Stimulated activated CD4-positive, alpha-beta T cell treated with anti-CD3 and anti-CD28 coated beads, Interleukin-1b, Interleukin-23, amount 100 ng/mL, for 1 hour (primary cell): ENCODE data around the gene TPX2.

Experiments
- DNase-seq, 2 donors: peaks; one replicate each; pipeline ENCODE4 v3.0.0-alpha.2; 2020; ENCODE audit warnings: low read depth in 2 of 2

TPX2 gene

GRCh38 chr20:31759836-31760518 lies 20.9 kb downstream of the TPX2 start:
- DNase-seq = no peak

GRCh38 chr20:31760519-31761240 lies 21.6 kb downstream of the TPX2 start:
- no peak for DNase-seq

GRCh38 chr20:31764641-31765305 lies 25.7 kb downstream of the TPX2 start:
- DNase-seq = no peak

- DNase-seq = no peak
Observed at GRCh38 chr20:31767805-31768204, 28.7 kb downstream of the TPX2 start.

GRCh38 chr20:31769681-31770080 lies 30.6 kb downstream of the TPX2 start:
- no peak for DNase-seq

- DNase-seq = no peak
Observed at GRCh38 chr20:31770243-31770642, 31.2 kb downstream of the TPX2 start.

- no peak for DNase-seq
Observed at GRCh38 chr20:31774408-31774807, 35.3 kb downstream of the TPX2 start.

GRCh38 chr20:31780839-31781238 lies 41.7 kb downstream of the TPX2 start:
- DNase-seq = no peak

GRCh38 chr20:31781945-31782344 lies 42.9 kb downstream of the TPX2 start:
- DNase-seq = no peak

- DNase-seq = no peak
Observed at GRCh38 chr20:31784354-31785044, 45.4 kb downstream of the TPX2 start.

- DNase-seq = no peak
Observed at GRCh38 chr20:31785089-31785488, 46.0 kb downstream of the TPX2 start.

- DNase-seq = no peak
Observed at GRCh38 chr20:31788578-31788977, 49.5 kb downstream of the TPX2 start.

- DNase-seq = no peak
Observed at GRCh38 chr20:31790401-31790800, 51.3 kb downstream of the TPX2 start.

GRCh38 chr20:31797364-31797763 lies 58.3 kb downstream of the TPX2 start:
- DNase-seq = no peak

- no peak for DNase-seq
Observed at GRCh38 chr20:31801508-31801907, 62.4 kb downstream of the TPX2 start.

GRCh38 chr20:31803552-31804291 lies 64.6 kb downstream of the TPX2 start:
- DNase-seq = no peak

- DNase-seq = no peak
Observed at GRCh38 chr20:31806564-31807355, 67.7 kb downstream of the TPX2 start.

GRCh38 chr20:31808481-31808880 lies 69.4 kb downstream of the TPX2 start:
- no peak for DNase-seq

- no peak for DNase-seq
Observed at GRCh38 chr20:31809661-31810060, 70.6 kb downstream of the TPX2 start.

GRCh38 chr20:31811198-31811597 lies 72.1 kb downstream of the TPX2 start:
- no peak for DNase-seq
